Measurements from ENCODE around the gene RNF220.

Gene RNF220

GRCh38 chr1:44405031-44405797 lies at the start of gene RNF220:
Gene RNF220 (plus strand): TSS chr1:44405255.
- DNase-seq: no peak

- no peak for DNase-seq
Measured at GRCh38 chr1:44355582-44356305, 49.3 kb upstream of the RNF220 start.

- no peak for DNase-seq
Measured at GRCh38 chr1:44357710-44358109, 47.3 kb upstream of the RNF220 start.

GRCh38 chr1:44359234-44359935 lies 45.7 kb upstream of the RNF220 start:
- no peak for DNase-seq

GRCh38 chr1:44361478-44361877 lies 43.6 kb upstream of the RNF220 start:
- DNase-seq: no peak

DNA sequence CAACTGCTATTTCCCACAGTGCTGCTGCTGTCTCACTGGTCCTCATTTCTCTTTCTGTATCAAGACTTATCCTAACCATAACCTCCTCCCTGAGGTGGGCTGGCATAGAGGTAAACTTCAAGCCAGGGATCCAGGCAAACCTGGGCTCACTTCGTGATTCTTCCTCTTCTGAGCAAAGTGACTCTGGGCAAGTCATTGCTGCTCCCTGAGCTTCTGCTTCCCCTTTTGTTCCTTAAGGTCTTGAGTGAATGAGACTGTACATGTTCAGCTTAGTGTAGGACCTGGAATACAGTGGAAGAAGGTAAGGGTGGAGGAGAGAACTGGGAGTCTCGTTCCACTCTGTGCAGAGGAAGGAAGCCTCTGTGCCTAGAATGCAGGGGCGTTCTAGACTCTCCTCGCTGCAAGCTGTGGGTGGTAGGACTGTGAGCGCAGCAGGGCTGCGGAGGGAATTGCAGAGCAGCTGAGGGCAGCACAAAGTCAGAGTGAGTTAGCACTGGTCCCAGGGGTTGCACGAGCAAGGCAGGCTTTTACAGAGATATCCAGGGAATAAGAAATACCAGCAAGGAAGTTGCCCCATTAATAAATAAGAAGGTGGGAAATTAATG lies 38.6 kb upstream of the RNF220 start:
- no peak for DNase-seq

GRCh38 chr1:44367944-44368343 lies 37.1 kb upstream of the RNF220 start:
- DNase-seq: no peak

GRCh38 chr1:44368471-44369151 lies 36.4 kb upstream of the RNF220 start:
- DNase-seq: no peak

DNA sequence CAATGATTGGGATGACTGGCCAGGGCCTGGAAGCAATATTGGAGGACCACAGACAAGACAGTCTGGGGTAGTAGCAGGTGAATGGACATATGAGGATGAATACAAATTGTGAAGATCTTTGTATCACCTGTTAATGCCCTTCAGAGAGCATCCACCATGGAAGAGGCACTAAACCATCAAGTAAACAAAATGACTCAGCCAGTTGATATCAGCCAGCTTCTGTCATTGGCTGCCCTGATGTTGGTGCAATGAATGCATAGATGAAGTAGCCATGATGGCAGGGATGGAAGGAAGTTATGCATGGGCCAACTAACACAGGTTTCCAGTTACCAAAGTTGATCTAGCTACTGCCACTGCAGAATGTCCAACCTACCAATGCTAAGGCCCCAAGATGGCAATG lies 33.8 kb upstream of the RNF220 start:
- no peak for DNase-seq

DNA sequence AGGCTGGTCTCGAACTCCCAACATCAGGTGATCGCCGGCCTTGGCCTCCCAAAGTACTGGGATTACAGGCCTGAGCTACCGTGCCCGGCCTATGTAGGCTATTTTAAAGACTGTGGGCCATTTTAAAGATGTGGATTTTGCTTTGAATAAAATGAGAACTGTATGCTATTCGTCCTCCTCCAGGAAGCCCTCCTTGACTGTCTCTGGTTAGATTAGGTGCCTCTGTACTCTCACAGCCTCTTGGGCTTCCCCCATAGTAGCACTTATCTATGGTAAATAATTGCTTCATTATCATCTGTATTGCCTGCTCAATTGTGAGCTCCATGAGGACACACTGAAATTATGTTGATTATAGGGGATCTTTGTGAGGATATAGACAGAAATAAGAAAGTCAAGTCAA lies 29.5 kb upstream of the RNF220 start:
- no peak for DNase-seq

DNA sequence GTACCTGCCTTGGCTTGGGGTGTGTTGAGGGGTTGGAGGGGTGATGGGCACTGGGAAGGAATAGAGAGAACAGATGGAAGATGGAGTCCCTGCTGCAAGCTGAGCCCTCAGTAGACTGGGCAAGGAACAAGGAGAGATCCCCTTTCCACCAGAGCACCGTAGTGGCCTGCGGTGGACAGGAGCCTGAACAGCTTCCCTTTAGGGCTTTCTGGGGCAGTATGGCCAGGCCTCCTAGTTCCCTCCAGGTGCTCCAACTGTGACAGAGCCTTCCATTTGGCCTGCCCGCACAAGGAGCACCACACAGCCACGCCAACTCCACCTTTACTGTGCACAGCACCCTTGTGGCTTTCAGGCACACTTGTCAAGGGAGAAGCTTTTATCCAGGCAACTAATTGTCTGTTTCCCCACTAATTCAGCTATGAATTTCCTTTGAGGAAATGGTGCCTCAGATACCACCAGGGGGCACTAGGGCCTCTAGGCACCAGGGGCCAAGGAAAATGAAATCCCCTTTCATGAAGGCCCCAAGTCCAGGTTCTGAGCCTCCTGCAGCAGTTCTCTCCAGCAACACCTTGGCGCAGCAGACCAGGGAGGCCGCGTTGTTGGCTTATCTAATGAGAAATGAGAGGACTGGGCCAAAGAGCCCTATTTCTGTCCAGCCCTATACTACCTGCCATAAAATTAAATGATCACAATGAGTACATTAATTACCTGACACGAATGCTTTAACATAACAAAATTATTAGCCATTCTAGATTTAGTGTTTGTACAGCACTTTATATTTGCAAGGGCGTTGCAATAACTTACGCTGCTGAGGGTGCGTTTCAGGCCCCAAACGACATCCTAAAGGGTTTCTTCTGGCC lies 26.9 kb upstream of the RNF220 start:
- no peak for DNase-seq

DNA sequence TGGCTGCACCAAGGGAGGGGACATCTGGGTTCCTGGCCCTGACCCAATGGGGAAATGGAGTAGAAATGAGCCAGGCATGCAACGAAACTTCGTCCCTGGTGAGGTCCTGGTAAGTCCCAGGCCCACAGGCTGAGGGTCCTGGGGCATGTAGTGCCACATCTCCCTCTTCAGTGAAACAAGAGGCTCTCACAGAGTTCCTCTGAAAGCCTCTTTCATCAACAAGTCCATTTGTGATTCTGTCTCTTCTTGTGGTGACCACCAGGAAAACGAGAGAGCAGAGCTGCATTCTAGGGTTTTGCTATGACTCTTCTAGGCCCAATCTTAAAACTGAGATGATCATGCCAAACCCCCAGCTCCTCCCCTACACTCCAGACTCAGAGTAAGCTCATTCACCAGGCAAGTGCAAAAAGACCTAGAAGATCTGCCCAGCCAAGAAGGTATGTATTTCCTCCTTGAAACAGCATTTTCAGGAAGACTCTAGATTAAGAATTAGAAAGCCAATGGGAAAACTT lies 24.3 kb upstream of the RNF220 start:
- DNase-seq: no peak

GRCh38 chr1:44388551-44388950 lies 16.5 kb upstream of the RNF220 start:
- no peak for DNase-seq

GRCh38 chr1:44389437-44389836 lies 15.6 kb upstream of the RNF220 start:
- no peak for DNase-seq

DNA sequence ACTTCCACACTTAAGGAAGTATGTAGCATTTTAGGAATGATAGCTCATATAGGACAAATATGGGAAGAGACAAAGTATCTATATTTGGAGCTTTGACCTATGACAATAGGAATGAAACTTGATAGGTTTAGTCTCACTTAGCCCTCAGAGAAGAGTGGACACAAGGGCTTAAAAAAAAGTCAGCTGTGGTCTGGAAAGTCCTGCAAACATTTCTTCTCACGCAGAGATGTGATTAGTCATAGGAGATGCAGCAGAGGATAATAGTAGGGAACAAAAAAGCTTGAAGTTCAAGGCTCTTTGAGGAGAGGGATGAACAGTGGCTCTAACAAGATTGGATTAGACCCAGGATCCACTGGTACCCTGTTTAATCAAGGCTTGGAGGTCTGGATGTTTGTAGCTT lies 14.8 kb upstream of the RNF220 start:
- no peak for DNase-seq

DNA sequence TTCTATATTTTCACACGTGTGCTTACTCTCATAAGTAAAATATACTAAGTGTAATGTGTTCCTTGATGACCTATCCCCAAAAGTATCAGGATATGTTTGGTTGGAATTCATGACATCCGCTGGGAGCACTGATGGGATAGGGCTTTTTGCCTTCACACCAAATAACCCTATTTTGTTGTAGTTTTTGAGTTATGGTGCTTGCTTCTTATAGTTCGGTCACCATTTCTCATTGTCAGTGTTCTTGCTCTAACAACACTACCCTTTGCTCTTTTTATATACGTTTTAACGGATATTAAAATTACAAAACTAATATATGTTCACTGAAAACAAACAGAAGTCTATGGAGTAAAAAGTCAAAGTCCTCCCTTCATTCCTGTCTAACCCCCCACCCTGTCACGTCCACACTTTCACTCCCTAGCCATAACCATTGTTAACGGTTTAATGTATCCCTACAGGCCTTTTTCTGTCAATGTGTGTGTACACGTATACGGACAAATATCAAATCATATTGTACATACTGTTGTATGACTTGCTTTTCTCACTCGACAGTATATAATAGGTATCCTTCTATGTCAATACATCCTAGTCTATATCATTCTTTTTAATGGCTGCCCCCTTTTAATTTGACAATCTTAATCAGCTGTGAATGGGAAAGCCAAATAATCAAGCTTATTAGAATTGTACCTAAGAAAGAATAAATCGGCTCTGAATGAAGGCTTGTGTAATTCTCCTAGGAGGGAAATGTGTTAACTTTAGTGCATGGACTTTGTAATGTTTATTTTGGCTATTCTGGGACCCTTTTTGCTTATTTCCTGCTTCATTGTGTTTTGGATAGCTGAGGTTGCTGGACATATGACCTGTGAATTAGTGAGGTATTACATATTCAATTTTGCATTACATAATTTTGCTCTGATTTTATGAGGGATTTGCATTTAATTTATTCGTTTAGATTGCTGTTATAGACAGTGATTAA lies 3.5 kb upstream of the RNF220 start:
- DNase-seq: no peak

DNA sequence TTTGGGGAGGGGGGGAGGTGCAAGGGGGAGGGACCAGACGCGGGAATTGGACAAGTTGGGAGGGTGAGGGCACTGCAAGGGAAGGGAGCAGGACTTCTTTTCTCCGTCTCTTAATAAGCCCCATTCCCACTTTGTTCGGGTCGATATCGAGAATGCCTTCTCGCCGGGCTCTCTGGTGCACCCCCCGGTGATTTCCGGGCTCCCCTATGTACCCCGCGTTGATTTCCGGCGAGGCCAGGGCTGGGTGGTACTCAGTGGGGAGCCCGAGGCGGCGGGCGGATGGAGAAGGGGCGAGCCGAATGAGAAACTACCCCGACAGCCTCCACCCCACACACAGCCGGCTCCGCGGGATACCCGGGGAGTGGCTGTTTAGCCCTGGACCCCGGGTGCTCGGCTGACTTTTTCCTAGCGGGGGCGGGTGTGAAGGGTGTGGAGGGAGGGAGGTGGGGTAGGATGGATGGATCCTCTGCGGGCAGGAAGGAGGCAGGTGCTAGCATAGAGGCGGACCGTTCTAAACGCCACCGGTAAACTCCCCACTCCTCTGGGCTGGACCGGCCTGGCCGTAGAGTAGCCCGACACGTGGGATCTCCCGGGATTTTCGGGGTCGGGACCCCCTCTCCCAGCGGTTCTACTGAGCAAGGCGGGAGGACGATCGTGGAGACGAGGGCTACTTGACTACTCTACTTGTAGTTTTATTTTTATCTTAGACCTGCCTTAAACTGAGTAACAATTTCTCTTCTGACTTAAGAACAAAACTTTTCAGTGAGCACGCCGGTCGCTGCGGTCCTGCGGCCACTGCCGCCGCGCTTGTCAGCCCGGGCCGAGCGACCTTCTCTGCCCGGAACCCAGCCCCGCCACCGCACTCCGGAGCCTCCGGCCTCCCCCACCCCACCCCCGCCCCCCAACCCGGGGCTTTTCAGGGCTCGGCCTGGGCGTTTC lies 1.0 kb downstream of the RNF220 start:
- no peak for DNase-seq

GRCh38 chr1:44406737-44407429 lies 1.8 kb downstream of the RNF220 start:
- no peak for DNase-seq
